Body of pancreas (tissue), 4 donors: ENCODE results near the gene KIAA0232.

Experiments used
- CTCF ChIP-seq, 7 experiments: fragments of 450-650 bp in 4 of 7; fragments of 200-600 bp in 3 of 7; sonication (generic) in 3 of 7; IDR thresholded peaks; one replicate each; pipeline ENCODE4 v1.5.1; 2016 to 2019; ENCODE audit warnings: antibody characterized with exemption in 7 of 7
- POLR2A ChIP-seq, 3 donors: fragments of 450-650 bp; IDR thresholded peaks; one replicate each; pipeline ENCODE4 v1.6.1; 2016; ENCODE audit warnings: antibody characterized with exemption in 3 of 3, mild to moderate bottlenecking in 2 of 3

- TF ChIP-seq POLR2A (IDR thresholded peaks at IDR 0.05) (no peak), CTCF (IDR thresholded peaks at IDR 0.05) (no peak)
Observed at GRCh38 chr4:6824071-6824470, 41.5 kb downstream of the KIAA0232 start.
